K562 (cell line): ENCODE results near the gene FGD1. TPM values are rescaled to one million over a fixed set of nuclear protein-coding genes. Genes with fewer than 3 reads are reported as not detected.

ENCODE experiments used
- ATAC-seq: fragments of 200-7000 bp; cut with Tn5 transposase; 3 replicates; pipeline ENCODE4 v1.9.1; 2020; ENCODE audit warnings: moderate library complexity
- BruUV-seq: library from RNA; stranded (reverse); fragments of 400-500 nt; replicated peaks from 2 replicates; lab custom pipeline; 2021; lab: Mats Ljungman, UMichigan
- CTCF ChIA-PET: fragments of 300-600 bp; formaldehyde crosslinking; extraction: SDS; loops from one replicate; lab custom pipeline; 2021; ENCODE audit warnings: low intra/inter-chr PET ratio; lab: Yijun Ruan, JAX
- POLR2A ChIA-PET: fragments of 300-600, 350-650 bp; sonication (Branson Sonifier 250); formaldehyde crosslinking; extraction: SDS; loops from one replicate; lab custom pipeline; 2021; ENCODE audit warnings: antibody characterized with exemption, inconsistent platforms; lab: Yijun Ruan, JAX
- DNase-seq, 4 experiments: peaks; one replicate each; pipeline versions ENCODE4 v3.0.0 to v3.0.0-alpha.2; 2011 to 2018; ENCODE audit warnings: low spot score in 3 of 4, mixed read lengths in 3 of 4; ENCODE audit errors: extremely low read depth in 1 of 4
- FAIRE-seq: peaks from 2 replicates; lab custom pipeline; 2011; peaks lifted over from hg19 to GRCh38; lab: Jason Lieb, UNC
- H2AFZ ChIP-seq: 2 replicates; pipeline ENCODE4 v1.6.0; 2011; ENCODE audit warnings: low read depth, low read length, control low read depth, inconsistent platforms
- H3K27ac ChIP-seq: fragments of 200-600 bp; 3 replicates; pipeline ENCODE4 v1.8.0; 2011; ENCODE audit warnings: low read depth, mild to moderate bottlenecking, control low read depth, inconsistent platforms, low read length, moderate library complexity, mixed read lengths; ENCODE audit errors: extremely low read depth
- H3K27me3 ChIP-seq, 2 experiments: fragments of 300-600 bp in 1 of 2; 2 replicates in 1 of 2; 3 replicates in 1 of 2; pipeline versions ENCODE4 v1.6.0 to v1.8.0; 2011; ENCODE audit warnings: inconsistent platforms in 2 of 2, low read length in 2 of 2, mild to moderate bottlenecking in 1 of 2, mixed read lengths in 1 of 2, moderate library complexity in 1 of 2; ENCODE audit not compliant: control insufficient read depth in 2 of 2, insufficient read depth in 2 of 2
- H3K36me3 ChIP-seq: fragments of 300-600 bp; 3 replicates; pipeline ENCODE4 v1.8.0; 2011; ENCODE audit warnings: mild to moderate bottlenecking, low read length, inconsistent platforms; ENCODE audit not compliant: control insufficient read depth, insufficient read depth
- H3K4me1 ChIP-seq, 2 experiments: fragments of 200-600 bp in 1 of 2; replicated peaks in 1 of 2; 2 replicates in 1 of 2; 3 replicates in 1 of 2; pipeline versions ENCODE4 v1.5.1 to v1.8.0; 2011; ENCODE audit warnings: inconsistent platforms in 2 of 2, low read length in 2 of 2, mild to moderate bottlenecking in 1 of 2, mixed read lengths in 1 of 2, moderate library complexity in 1 of 2; ENCODE audit not compliant: control insufficient read depth in 2 of 2, insufficient read depth in 2 of 2
- H3K4me2 ChIP-seq: 2 replicates; pipeline ENCODE4 v1.6.1; 2011; ENCODE audit warnings: low read length, control low read depth, inconsistent platforms, mixed read lengths; ENCODE audit not compliant: insufficient read depth
- H3K4me3 ChIP-seq: fragments of 200-600 bp; sonication (generic), shearing (Covaris generic); 2 replicates; pipeline ENCODE4 v1.5.1; 2016; ENCODE audit warnings: control low read depth, inconsistent platforms
- H3K79me2 ChIP-seq: fragments of 200-600 bp; 3 replicates; pipeline ENCODE4 v1.8.0; 2011; ENCODE audit warnings: low read length, inconsistent platforms; ENCODE audit not compliant: control insufficient read depth, insufficient read depth
- H3K9ac ChIP-seq, 2 experiments: 2 replicates each; pipeline versions ENCODE4 v1.6.0 to v1.6.1; 2011; ENCODE audit warnings: low read depth in 2 of 2, low read length in 2 of 2, control low read depth in 1 of 2, inconsistent platforms in 1 of 2, mild to moderate bottlenecking in 1 of 2, mixed read lengths in 1 of 2; ENCODE audit not compliant: insufficient read depth in 1 of 2
- H3K9me1 ChIP-seq: one replicate; pipeline ENCODE4 v1.6.0; 2011; ENCODE audit warnings: inconsistent platforms, mild to moderate bottlenecking, low read length, moderate library complexity; ENCODE audit not compliant: control insufficient read depth, insufficient read depth
- H3K9me3 ChIP-seq: replicated peaks from 2 replicates; pipeline ENCODE4 v1.5.1; 2011; ENCODE audit warnings: low read depth, low read length, inconsistent platforms; ENCODE audit not compliant: control insufficient read depth, insufficient read depth
- H4K20me1 ChIP-seq: replicated peaks from 2 replicates; pipeline ENCODE4 v1.6.1; 2011; ENCODE audit warnings: low read length, inconsistent platforms, mixed read lengths; ENCODE audit not compliant: control insufficient read depth, insufficient read depth
- BRD9 ChIP-seq: fragments of 450-650 bp; IDR thresholded peaks from 2 replicates; pipeline ENCODE4 v1.6.1; 2018; ENCODE audit warnings: low read depth; ENCODE audit not compliant: partially characterized antibody
- ESRRA ChIP-seq: fragments of 450-650 bp; IDR thresholded peaks from 2 replicates; pipeline ENCODE4 v1.6.1; 2014; ENCODE audit warnings: low read depth, mild to moderate bottlenecking, moderate library complexity, borderline replicate concordance
- FOS ChIP-seq: IDR thresholded peaks from 3 replicates; pipeline ENCODE4 v1.6.1; 2011; ENCODE audit not compliant: insufficient read length; ENCODE audit errors: extremely low read depth
- GTF2B ChIP-seq: IDR thresholded peaks from 2 replicates; pipeline ENCODE4 v1.6.1; 2011; ENCODE audit not compliant: insufficient read length; ENCODE audit errors: extremely low read depth
- MEF2A ChIP-seq: IDR thresholded peaks from 2 replicates; pipeline ENCODE4 v1.6.1; 2011; ENCODE audit warnings: low read depth, mild to moderate bottlenecking, low read length, moderate library complexity; ENCODE audit not compliant: control insufficient read depth
- MTA1 ChIP-seq: fragments of 450-650 bp; IDR thresholded peaks from 2 replicates; pipeline ENCODE4 v1.6.1; 2017; ENCODE audit warnings: borderline replicate concordance
- NFYB ChIP-seq: IDR thresholded peaks from 2 replicates; pipeline ENCODE4 v1.6.1; 2011; ENCODE audit warnings: mild to moderate bottlenecking, moderate library complexity; ENCODE audit not compliant: insufficient read length; ENCODE audit errors: extremely low read depth
- POLR2AphosphoS2 ChIP-seq: IDR thresholded peaks from 2 replicates; pipeline ENCODE4 v1.6.1; 2012; ENCODE audit warnings: low read length, improper control_type of control experiment
- RAD21 ChIP-seq, 2 experiments: fragments of 250-450 bp in 1 of 2; fragments of 450-650 bp in 1 of 2; sonication (Bioruptor Pico) in 1 of 2; formaldehyde crosslinking in 1 of 2; IDR thresholded peaks in 1 of 2; conservative IDR thresholded peaks in 1 of 2; 2 replicates each; pipeline versions ENCODE4 v1.4.0 to v1.8.0; 2020 to 2022; ENCODE audit warnings: mild to moderate bottlenecking in 2 of 2, moderate library complexity in 1 of 2
- SMC3 ChIP-seq: conservative IDR thresholded peaks from 2 replicates; pipeline ENCODE4 v1.6.1; 2011; ENCODE audit warnings: low read depth, low read length, improper control_type of control experiment; ENCODE audit not compliant: insufficient read depth
- SRSF7 ChIP-seq: fragments of 200-400 bp; formaldehyde crosslinking; optimal IDR thresholded peaks from 2 replicates; pipeline ENCODE3; 2017; ENCODE audit warnings: mild to moderate bottlenecking, low read depth, low read length
- TSC22D4 ChIP-seq: fragments of 450-650 bp; IDR thresholded peaks from 2 replicates; pipeline ENCODE4 v1.6.1; 2016; ENCODE audit warnings: missing genetic modification characterization, missing biosample characterization, control low read depth
- ZBTB2 ChIP-seq: fragments of 450-650 bp; IDR thresholded peaks from 2 replicates; pipeline ENCODE4 v1.6.1; 2016; ENCODE audit warnings: antibody characterized with exemption
- ZBTB7A ChIP-seq: IDR thresholded peaks from 2 replicates; pipeline ENCODE4 v1.6.1; 2011; ENCODE audit warnings: low read depth, mild to moderate bottlenecking, low read length, moderate library complexity, borderline replicate concordance; ENCODE audit not compliant: control insufficient read depth
- ZFP1 ChIP-seq: fragments of 450-650 bp; formaldehyde crosslinking; IDR thresholded peaks from 2 replicates; pipeline ENCODE4 v1.4.0; 2020; ENCODE audit warnings: mild to moderate bottlenecking, mixed read lengths
- ZFP91 ChIP-seq: sonication (generic); formaldehyde crosslinking; IDR thresholded peaks from 2 replicates; pipeline ENCODE4 v1.8.0; 2022; ENCODE audit warnings: mild to moderate bottlenecking, missing genetic modification reagents
- ZNF766 ChIP-seq: fragments of 200-800 bp; sonication (Bioruptor generic); conservative IDR thresholded peaks from 2 replicates; pipeline ENCODE4 v1.6.1; 2016; ENCODE audit warnings: missing genetic modification characterization, missing compliant biosample characterization
- WGBS: fragments of 100-300 bp; shearing (Covaris generic); methylation state at CpG from one replicate; pipeline ENCODE4 v1.1.6; 2016; ENCODE audit warnings: low coverage, mixed read lengths; ENCODE audit not compliant: insufficient coverage; ENCODE audit errors: missing lambda C conversion rate; 5-methylcytosine and 5-hydroxymethylcytosine counted together
- in situ Hi-C: fragments of 300-500 bp; cut with MboI; formaldehyde crosslinking; loops from 4 replicates; pipeline ENCODE4 v1.15.0; 2018; ENCODE audit warnings: inconsistent platforms, mixed read lengths
- intact Hi-C: fragments of 100-400 bp; cut with micrococcal nuclease; formaldehyde crosslinking; loops from 2 replicates; pipeline ENCODE4 v1.14.2; 2022
- polyA plus RNA-seq, 8 experiments: library from polyadenylated mRNA; depleted of rRNA in 4 of 8; stranded (reverse) in 5 of 8; unstranded in 3 of 8; fragments of >200 nt; fragmentation: Nextera tagmentation in 2 of 8; fragmentation: Illumina TruSeq in 1 of 8; extraction: Ambion mirVana in 2 of 8; extraction: Trizol in 1 of 8; gene quantifications; 2 replicates each; pipeline versions ENCODE4 v1.2.1 to v1.2.3, GENCODE V29; 2011 to 2014; ENCODE audit warnings: inconsistent platforms in 1 of 8, missing spikeins in 1 of 8
- total RNA-seq, 7 experiments: library from RNA; depleted of rRNA in 6 of 7; stranded (reverse); fragments of >200 nt in 6 of 7; fragmentation: Illumina TruSeq in 2 of 7; extraction: Trizol in 2 of 7; gene quantifications; 2 replicates each; pipeline versions ENCODE4 v1.2.1 to v1.2.3, GENCODE V29; 2011 to 2021; ENCODE audit warnings: low replicate concordance in 1 of 7

The FGD1 gene
- total and polyA plus RNA-seq, 9 of the 15 experiments (the other 6 are each of a cell fraction or from before 2014, with no cell fraction given) = 0.01 to 0.09 (median 0.04) TPM; not detected in 2

- TF ChIP-seq MEF2A = no peak
Observed at GRCh38 chrX:54422168-54422567, 73.9 kb downstream of the FGD1 start (continued).

- Histone ChIP-seq H4K20me1 (no peaks in the 10 kb centered on the region), H3K4me2 (no peak overlapping the region), H3K4me3 (no peak overlapping the region), H3K9me1 (no peaks in the 10 kb centered on the region), H3K36me3 (no peaks in the 10 kb centered on the region), H2AFZ (no peak overlapping the region), H3K9me3 (no peaks in the 10 kb centered on the region), H3K4me1 (no peaks in the 10 kb centered on the region), H3K27me3 (peaks cover 0 to 6% of the 10 kb centered on the region in 2 experiments; a peak in 2 of 5 replicates), H3K9ac (no peak overlapping the region), H3K79me2 (no peaks in the 10 kb centered on the region), H3K27ac (no peak overlapping the region)
- ATAC-seq = no peak
- no peak for DNase-seq
- in situ Hi-C loops = no loop called here
- WGBS = 5% methylated on average over 3 of the region's 3 CpGs
- FAIRE-seq = no peak
- ChIA-PET CTCF (no interaction called here), POLR2A (interaction anchor here (0.6 kb wide), 1 partner anchor 890 kb away, joined by 3 read pairs; no protein-coding TSS in a partner anchor)
- no TSS peak for BruUV-seq
- intact Hi-C loops = no loop called here
- TF ChIP-seq TSC22D4 (tag) = no peak
- TF ChIP-seq ESRRA = no peak
- no peak for TF ChIP-seq NFYB
- TF ChIP-seq RAD21 (CRISPR knock-in tag; conservative IDR thresholded peaks at IDR 0.05 in 1 of 2, IDR thresholded peaks at IDR 0.05 in 1 of 2) = no peak
- TF ChIP-seq SMC3 = no peak
- no peak for TF ChIP-seq ZNF766 (CRISPR knock-in tag)
- TF ChIP-seq BRD9 = no peak
- TF ChIP-seq ZBTB2 = no peak
- TF ChIP-seq GTF2B = no peak
- no peak for TF ChIP-seq MTA1
- no peak for TF ChIP-seq ZFP1
- no peak for TF ChIP-seq POLR2AphosphoS2
- TF ChIP-seq FOS = no peak
- no peak for TF ChIP-seq ZFP91 (CRISPR knock-in tag)
- TF ChIP-seq ZBTB7A = no peak
- TF ChIP-seq SRSF7 = no peak
Observed at GRCh38 chrX:54419559-54420302, 76.3 kb downstream of the FGD1 start.
